ENCODE measurements around the gene SLC12A7.

Gene SLC12A7

GRCh38 chr5:1143670-1143951 lies 31.7 kb upstream of the SLC12A7 start:
- TF ChIP-seq, protein P1, sequence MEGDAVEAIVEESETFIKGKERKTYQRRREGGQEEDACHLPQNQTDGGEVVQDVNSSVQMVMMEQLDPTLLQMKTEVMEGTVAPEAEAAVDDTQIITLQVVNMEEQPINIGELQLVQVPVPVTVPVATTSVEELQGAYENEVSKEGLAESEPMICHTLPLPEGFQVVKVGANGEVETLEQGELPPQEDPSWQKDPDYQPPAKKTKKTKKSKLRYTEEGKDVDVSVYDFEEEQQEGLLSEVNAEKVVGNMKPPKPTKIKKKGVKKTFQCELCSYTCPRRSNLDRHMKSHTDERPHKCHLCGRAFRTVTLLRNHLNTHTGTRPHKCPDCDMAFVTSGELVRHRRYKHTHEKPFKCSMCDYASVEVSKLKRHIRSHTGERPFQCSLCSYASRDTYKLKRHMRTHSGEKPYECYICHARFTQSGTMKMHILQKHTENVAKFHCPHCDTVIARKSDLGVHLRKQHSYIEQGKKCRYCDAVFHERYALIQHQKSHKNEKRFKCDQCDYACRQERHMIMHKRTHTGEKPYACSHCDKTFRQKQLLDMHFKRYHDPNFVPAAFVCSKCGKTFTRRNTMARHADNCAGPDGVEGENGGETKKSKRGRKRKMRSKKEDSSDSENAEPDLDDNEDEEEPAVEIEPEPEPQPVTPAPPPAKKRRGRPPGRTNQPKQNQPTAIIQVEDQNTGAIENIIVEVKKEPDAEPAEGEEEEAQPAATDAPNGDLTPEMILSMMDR (IDR thresholded peaks at IDR 0.05) = no peak
- H3K4me1 ChIP-seq (ENCODE audit: control insufficient read depth in 1 of 2, insufficient read depth in 1 of 2, low read depth in 1 of 2, low read length in 1 of 2) = no peaks in the 10 kb centered on the region
- H3K27me3 ChIP-seq = peaks cover 25% of the 10 kb centered on the region
- no peak overlapping the region for H3K27ac ChIP-seq
- H3K4me3 ChIP-seq (ENCODE audit: low read depth in 1 of 2, low read length in 1 of 2) = no peak overlapping the region
- no peaks in the 10 kb centered on the region for H3K9me3 ChIP-seq
- no peaks in the 10 kb centered on the region for H3K36me3 ChIP-seq

DNA sequence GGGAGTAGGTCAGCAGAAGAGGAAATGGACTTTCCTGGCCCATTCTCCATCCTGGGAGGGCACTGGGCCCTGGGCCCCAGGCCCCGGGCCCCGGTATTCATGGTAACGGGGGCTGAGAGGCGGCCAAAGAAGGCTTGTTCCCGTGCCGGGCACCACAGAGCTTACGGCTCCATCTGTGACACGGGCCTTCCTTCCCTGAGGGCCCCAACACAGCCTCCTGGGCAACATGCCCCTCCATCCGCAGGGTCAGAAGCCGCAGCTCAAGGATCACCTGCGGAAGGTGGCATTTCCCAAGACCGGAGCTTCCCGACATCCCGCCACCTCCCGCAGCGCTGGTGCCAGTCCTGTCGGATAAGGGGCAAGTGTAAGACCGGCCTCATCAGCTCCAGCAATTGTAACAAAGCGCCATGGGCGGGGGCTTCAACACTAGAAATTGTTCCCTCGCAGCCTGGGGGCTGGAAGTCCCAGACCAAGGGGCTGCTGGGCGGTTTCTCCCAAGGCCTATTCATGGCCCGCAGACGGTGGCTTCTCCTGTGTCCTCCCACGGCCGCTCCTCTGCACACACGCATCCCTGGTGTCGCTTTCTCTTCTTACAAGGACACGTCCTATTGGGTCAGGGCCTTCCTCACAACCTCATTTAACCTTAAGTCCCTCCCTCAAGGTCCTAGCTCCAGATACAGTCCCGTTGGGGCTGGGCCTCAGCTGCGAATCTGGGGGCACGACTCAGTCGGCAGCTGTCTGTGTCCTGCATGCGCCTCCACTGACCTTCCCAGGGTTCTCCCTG lies 31.2 kb upstream of the SLC12A7 start:
- H3K27ac ChIP-seq = no peak overlapping the region
- H3K4me1 ChIP-seq (ENCODE audit: control insufficient read depth in 1 of 2, insufficient read depth in 1 of 2, low read depth in 1 of 2, low read length in 1 of 2) = no peaks in the 10 kb centered on the region
- TF ChIP-seq, protein P1 (IDR thresholded peaks at IDR 0.05) = no peak
- H3K36me3 ChIP-seq = no peaks in the 10 kb centered on the region
- no peaks in the 10 kb centered on the region for H3K9me3 ChIP-seq
- H3K4me3 ChIP-seq (ENCODE audit: low read depth in 1 of 2, low read length in 1 of 2) = no peak overlapping the region
- H3K27me3 ChIP-seq = peaks cover 31% of the 10 kb centered on the region

DNA sequence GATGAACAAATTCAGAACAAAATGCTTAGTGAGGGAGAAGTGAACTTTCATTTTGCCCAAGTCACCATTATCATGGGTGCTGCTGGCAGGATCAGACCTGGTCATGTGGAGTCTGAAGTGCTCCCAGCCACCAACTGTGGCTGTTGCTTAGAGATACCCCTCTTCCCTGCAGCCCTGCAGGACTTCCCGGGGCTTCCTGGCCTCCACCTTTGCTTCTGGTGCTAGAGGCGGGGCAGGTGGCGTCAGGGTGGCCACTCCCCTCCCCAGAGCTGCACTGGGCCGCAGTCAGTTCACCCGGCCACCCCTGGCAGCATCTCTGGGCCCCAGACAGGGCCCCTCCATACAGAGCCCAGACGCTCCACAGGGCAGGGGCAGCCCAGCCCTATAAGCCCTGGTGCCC lies 30.0 kb upstream of the SLC12A7 start:
- H3K9me3 ChIP-seq = no peaks in the 10 kb centered on the region
- H3K36me3 ChIP-seq = no peaks in the 10 kb centered on the region
- H3K27me3 ChIP-seq = peaks cover 39% of the 10 kb centered on the region
- TF ChIP-seq, protein P1 (IDR thresholded peaks at IDR 0.05) = no peak
- H3K4me3 ChIP-seq (ENCODE audit: low read depth in 1 of 2, low read length in 1 of 2) = no peak overlapping the region
- no peak overlapping the region for H3K27ac ChIP-seq
- no peaks in the 10 kb centered on the region for H3K4me1 ChIP-seq (ENCODE audit: control insufficient read depth in 1 of 2, insufficient read depth in 1 of 2, low read depth in 1 of 2, low read length in 1 of 2)

GRCh38 chr5:1140818-1141189 lies 28.9 kb upstream of the SLC12A7 start:
- Histone ChIP-seq H3K36me3 (no peaks in the 10 kb centered on the region), H3K4me3 (ENCODE audit: low read depth in 1 of 2, low read length in 1 of 2) (no peak overlapping the region), H3K4me1 (ENCODE audit: control insufficient read depth in 1 of 2, insufficient read depth in 1 of 2, low read depth in 1 of 2, low read length in 1 of 2) (no peaks in the 10 kb centered on the region), H3K27me3 (peaks cover 39% of the 10 kb centered on the region), H3K9me3 (no peaks in the 10 kb centered on the region), H3K27ac (no peak overlapping the region)
- TF ChIP-seq, protein P1 (IDR thresholded peaks at IDR 0.05) = no peak

- H3K9me3 ChIP-seq = no peaks in the 10 kb centered on the region
- H3K4me3 ChIP-seq (ENCODE audit: low read depth in 1 of 2, low read length in 1 of 2) = no peak overlapping the region
- H3K4me1 ChIP-seq (ENCODE audit: control insufficient read depth in 1 of 2, insufficient read depth in 1 of 2, low read depth in 1 of 2, low read length in 1 of 2) = no peaks in the 10 kb centered on the region
- no peak overlapping the region for H3K27ac ChIP-seq
- H3K27me3 ChIP-seq = peaks cover 39% of the 10 kb centered on the region
- no peaks in the 10 kb centered on the region for H3K36me3 ChIP-seq
- TF ChIP-seq, protein P1 (IDR thresholded peaks at IDR 0.05) = no peak
Observed at GRCh38 chr5:1140171-1140817, 28.4 kb upstream of the SLC12A7 start.
